ENCODE measurements around the gene PDCD1. TPM values are rescaled to one million over a fixed set of nuclear protein-coding genes. Genes with fewer than 3 reads are reported as not detected.

The PDCD1 gene
- total and polyA plus RNA-seq, 2 of the 8 experiments (the other 6 are each of a cell fraction or from before 2014, with no cell fraction given) = 0.48 to 1.1 TPM

DNA sequence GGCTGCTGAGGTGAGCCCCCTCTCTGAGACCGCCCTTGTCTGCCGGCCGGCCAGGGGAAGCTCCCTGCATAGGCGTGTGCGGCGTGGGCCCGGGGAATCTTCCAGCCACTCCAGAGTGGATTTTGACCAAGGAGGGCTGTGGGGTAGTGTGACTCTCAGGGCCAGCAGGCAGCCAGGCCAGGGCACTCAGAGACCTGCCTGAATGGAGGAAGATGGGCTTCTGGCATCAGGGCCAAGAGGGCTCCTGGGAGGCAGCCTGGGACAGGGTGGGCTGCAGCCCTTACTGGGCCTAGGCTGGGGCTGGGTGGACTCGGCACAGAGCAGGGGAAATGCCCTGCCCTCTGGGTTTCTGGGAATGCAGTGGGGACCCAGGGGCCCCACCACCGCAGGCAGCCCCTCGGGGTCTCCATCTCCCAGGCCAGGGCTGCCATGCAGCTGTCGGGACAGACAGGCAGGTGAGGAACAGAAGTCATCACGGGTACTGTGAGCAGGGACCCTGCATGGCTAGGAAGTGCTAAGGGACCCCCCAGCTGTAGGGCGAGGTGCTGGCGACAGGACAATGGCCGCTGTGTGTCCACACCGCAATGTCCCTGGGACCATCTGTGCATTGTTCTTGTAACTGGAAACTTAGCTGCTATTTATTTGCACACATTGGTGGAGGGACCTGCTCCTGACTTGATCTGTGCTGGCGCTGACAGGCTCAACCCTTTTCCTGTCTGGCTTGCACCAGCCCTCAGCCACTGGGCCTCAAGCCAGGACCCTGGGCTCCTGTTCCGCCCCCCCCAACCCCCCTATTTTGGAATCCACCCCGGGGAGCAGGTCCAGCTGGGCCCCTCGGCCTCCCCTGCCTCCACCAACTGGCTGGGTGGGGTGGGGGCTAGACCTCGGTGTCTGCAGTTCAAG lies 4.1 kb downstream of the PDCD1 start (continued):
- TF ChIP-seq CHD7 (IDR thresholded peaks at IDR 0.05; ENCODE audit: insufficient replicate concordance, low read length) = no peak
- no peak for TF ChIP-seq TCF12 (IDR thresholded peaks at IDR 0.05; ENCODE audit: low read depth, low read length)
- no peak for TF ChIP-seq MAX (IDR thresholded peaks at IDR 0.05)
- no peak for TF ChIP-seq EZH2 (IDR thresholded peaks at IDR 0.05; ENCODE audit: low read depth, low read length, severe bottlenecking)

Measured in H1 (cell line).